Adrenal gland (tissue), 5 donors: Measurements from ENCODE around the gene THSD7B.

ENCODE experiments used
- CTCF ChIP-seq, 6 experiments: fragments of 450-650 bp in 4 of 6; fragments of 200-600 bp in 2 of 6; sonication (generic) in 1 of 6; IDR thresholded peaks; 1 replicate in 5 of 6; 2 replicates in 1 of 6; pipeline versions ENCODE4 v1.5.1 to v1.8.0; 2016 to 2021; ENCODE audit warnings: antibody characterized with exemption in 6 of 6, mild to moderate bottlenecking in 2 of 6, moderate library complexity in 1 of 6
- POLR2A ChIP-seq, 2 donors: fragments of 450-650 bp; IDR thresholded peaks; one replicate each; pipeline ENCODE4 v1.6.1; 2017; ENCODE audit warnings: antibody characterized with exemption in 2 of 2, mild to moderate bottlenecking in 2 of 2, moderate library complexity in 1 of 2
- donor health status: DM: no; HTN: no; CAD: no.

GRCh38 chr2:137291836-137292570 lies 526.7 kb downstream of the THSD7B start:
- TF ChIP-seq CTCF (IDR thresholded peaks at IDR 0.05) (no peak), POLR2A (IDR thresholded peaks at IDR 0.05) (no peak)
